ENCODE data around the gene CCN5.

DNA sequence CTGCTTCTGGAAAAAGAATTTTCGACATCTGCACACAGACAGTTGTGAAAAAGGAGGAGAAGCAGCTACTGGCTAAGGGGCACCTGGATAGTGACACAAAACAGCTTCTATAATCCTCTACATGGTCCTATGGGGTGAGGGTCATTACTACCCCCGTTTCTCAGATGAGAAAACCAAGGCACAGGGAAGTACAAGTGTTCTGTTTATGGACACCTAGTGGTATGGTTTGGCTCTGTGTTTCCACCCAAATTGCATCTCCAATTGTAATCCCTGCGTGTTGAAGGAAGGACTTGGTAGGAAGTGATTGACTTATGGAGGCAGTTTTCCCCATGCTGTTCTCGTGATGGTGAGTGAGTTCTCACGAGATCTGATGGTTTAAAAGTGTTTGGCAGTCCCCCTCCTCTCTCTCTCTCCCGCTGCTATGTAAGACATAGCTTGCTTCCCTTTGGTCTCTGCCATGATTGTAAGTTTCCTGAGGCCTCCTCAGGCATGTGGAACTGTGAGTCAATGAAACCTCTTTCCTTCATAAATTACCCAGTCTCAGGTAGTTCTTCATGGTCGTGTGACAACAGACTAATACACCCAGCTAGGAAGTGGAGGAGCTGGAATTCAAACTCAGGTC is 28.0 kb downstream of the CCN5 start:
- TF ChIP-seq, protein P1, sequence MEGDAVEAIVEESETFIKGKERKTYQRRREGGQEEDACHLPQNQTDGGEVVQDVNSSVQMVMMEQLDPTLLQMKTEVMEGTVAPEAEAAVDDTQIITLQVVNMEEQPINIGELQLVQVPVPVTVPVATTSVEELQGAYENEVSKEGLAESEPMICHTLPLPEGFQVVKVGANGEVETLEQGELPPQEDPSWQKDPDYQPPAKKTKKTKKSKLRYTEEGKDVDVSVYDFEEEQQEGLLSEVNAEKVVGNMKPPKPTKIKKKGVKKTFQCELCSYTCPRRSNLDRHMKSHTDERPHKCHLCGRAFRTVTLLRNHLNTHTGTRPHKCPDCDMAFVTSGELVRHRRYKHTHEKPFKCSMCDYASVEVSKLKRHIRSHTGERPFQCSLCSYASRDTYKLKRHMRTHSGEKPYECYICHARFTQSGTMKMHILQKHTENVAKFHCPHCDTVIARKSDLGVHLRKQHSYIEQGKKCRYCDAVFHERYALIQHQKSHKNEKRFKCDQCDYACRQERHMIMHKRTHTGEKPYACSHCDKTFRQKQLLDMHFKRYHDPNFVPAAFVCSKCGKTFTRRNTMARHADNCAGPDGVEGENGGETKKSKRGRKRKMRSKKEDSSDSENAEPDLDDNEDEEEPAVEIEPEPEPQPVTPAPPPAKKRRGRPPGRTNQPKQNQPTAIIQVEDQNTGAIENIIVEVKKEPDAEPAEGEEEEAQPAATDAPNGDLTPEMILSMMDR (IDR thresholded peaks at IDR 0.05; ENCODE audit: insufficient read depth, low read length, poor library complexity, severe bottlenecking) = no peak
- TF ChIP-seq EZH2phosphoT487 (conservative IDR thresholded peaks at IDR 0.05; ENCODE audit: low read length) = no peak
